ENCODE data around the gene ZNF3. TPM values are rescaled to one million over a fixed set of nuclear protein-coding genes. Genes with fewer than 3 reads are reported as not detected.

ZNF3 gene
- total and polyA plus RNA-seq, 9 of the 15 experiments (the other 6 are each of a cell fraction or from before 2014, with no cell fraction given) = 30.0 to 64.9 (median 51.5) TPM

GRCh38 chr7:100124301-100125230, 43.0 kb upstream of the ZNF3 start (continued):
- no peak for TF ChIP-seq ELK1 (CRISPR knock-in tag; IDR thresholded peaks at IDR 0.05)
- TF ChIP-seq TCF7 (IDR thresholded peaks at IDR 0.05; ENCODE audit: borderline replicate concordance) = no peak
- TF ChIP-seq ZNF707 (CRISPR knock-in tag; conservative IDR thresholded peaks at IDR 0.05) = no peak
- TF ChIP-seq ZNF584 (CRISPR knock-in tag; IDR thresholded peaks at IDR 0.05; ENCODE audit: low read depth) = 0 out of 2 replicates have a peak, but pooled peaks have one; percentile 22
- no peak for TF ChIP-seq ZNF785 (CRISPR knock-in tag; IDR thresholded peaks at IDR 0.05)
- 0 out of 2 replicates have a peak, but pooled peaks have one; percentile 35 for TF ChIP-seq ZNF583 (CRISPR knock-in tag; IDR thresholded peaks at IDR 0.05)
- TF ChIP-seq CBFA2T3 (IDR thresholded peaks at IDR 0.05) = 0 out of 2 replicates have a peak, but pooled peaks have one; percentile 5
- TF ChIP-seq CTCF (IDR thresholded peaks at IDR 0.05 in 2 of 3, conservative IDR thresholded peaks at IDR 0.05 in 1 of 3; ENCODE audit: insufficient read depth in 2 of 3, low read depth in 1 of 3, low read length in 3 of 3) = no peak
- TF ChIP-seq ZNF766 (CRISPR knock-in tag; conservative IDR thresholded peaks at IDR 0.05) = peak; percentile 18; the same call in 1 of the 2 replicates
- TF ChIP-seq RBM14 (IDR thresholded peaks at IDR 0.05; ENCODE audit: borderline replicate concordance, insufficient read depth, low read depth, low read length) = no peak
- TF ChIP-seq CREB1 (IDR thresholded peaks at IDR 0.05) = no peak
- TF ChIP-seq CREB1 (CRISPR knock-in tag; IDR thresholded peaks at IDR 0.05) = no peak
- TF ChIP-seq CAMTA2 (CRISPR knock-in tag; conservative IDR thresholded peaks at IDR 0.05) = no peak
- TF ChIP-seq SIRT6 (IDR thresholded peaks at IDR 0.05; ENCODE audit: low read depth, low read length) = no peak
- TF ChIP-seq NFATC3 (IDR thresholded peaks at IDR 0.05) = no peak
- TF ChIP-seq E2F8 (IDR thresholded peaks at IDR 0.05; ENCODE audit: low read depth, partially characterized antibody) = no peak
- no peak for TF ChIP-seq ASH1L (IDR thresholded peaks at IDR 0.05; ENCODE audit: borderline replicate concordance, low read depth, partially characterized antibody)
- TF ChIP-seq SMAD4 (CRISPR knock-in tag; conservative IDR thresholded peaks at IDR 0.05) = peak; percentile 52
- peak in 1 of 3 experiments; percentile 43 for TF ChIP-seq YY1 (IDR thresholded peaks at IDR 0.05; ENCODE audit: borderline replicate concordance in 1 of 3, control insufficient read depth in 1 of 3, extremely low read depth in 1 of 3, insufficient read depth in 3 of 3, insufficient read length in 1 of 3, insufficient replicate concordance in 2 of 3, low read depth in 1 of 3, low read length in 2 of 3)
- TF ChIP-seq NFE2L1 (tag; IDR thresholded peaks at IDR 0.05; ENCODE audit: borderline replicate concordance, low read depth) = no peak
